GM19324 (cell line): ENCODE results near the gene NRAP.

Experiments used
- ATAC-seq: cut with Tn5 transposase; IDR thresholded peaks from one replicate; pipeline ENCODE4 v1.9.1; 2021; ENCODE audit warnings: mild to moderate bottlenecking, moderate library complexity; ENCODE audit not compliant: unreplicated experiment, low FRiP score

The NRAP gene

GRCh38 chr10:113644185-113645120, 19.4 kb downstream of the NRAP start:
- ATAC-seq = no peak

DNA sequence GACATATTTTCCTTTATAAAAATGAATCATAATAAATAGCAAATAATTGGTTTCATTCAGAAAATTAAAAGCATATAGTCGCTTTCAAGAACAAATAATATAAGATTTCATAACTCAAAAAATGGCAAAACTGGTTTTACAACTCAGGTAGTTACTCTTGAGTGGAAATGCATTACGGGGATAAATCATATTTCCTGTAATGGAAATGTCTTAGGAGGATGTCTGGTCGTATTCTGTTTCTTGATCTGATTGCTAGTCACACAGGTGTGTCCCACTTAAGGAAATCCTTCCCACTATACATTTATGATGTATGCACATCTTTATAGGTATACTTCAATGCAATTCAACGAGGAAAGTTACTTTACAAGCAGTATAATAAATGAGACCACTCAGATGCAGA, 20.7 kb downstream of the NRAP start:
- no peak for ATAC-seq

- no peak for ATAC-seq
Observed at GRCh38 chr10:113641702-113642101, 22.1 kb downstream of the NRAP start.

DNA sequence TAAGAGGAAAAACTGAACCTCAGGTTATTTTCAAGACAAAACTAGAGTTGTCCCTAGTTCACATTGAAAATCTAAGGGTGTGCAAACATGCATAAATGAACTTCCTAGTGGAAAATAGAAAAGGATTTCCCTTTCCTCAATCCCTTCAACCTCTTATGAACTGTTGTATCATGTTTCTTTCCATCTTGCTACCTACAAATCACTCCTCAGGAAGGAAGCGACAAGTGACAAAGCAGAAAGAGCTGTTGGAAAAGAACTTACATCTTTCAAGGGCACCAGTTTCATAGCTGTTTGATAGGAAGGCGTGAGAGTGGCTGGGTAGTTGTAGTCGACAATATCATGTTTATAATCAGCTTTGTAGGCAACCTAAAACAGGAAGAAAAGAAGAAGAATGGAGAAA, 23.9 kb downstream of the NRAP start:
- ATAC-seq = no peak

GRCh38 chr10:113631684-113632367, 32.0 kb downstream of the NRAP start:
- ATAC-seq = no peak

- ATAC-seq = no peak
Observed at GRCh38 chr10:113630929-113631533, 32.8 kb downstream of the NRAP start.

- no peak for ATAC-seq
Observed at GRCh38 chr10:113628607-113629153, 35.2 kb downstream of the NRAP start.

DNA sequence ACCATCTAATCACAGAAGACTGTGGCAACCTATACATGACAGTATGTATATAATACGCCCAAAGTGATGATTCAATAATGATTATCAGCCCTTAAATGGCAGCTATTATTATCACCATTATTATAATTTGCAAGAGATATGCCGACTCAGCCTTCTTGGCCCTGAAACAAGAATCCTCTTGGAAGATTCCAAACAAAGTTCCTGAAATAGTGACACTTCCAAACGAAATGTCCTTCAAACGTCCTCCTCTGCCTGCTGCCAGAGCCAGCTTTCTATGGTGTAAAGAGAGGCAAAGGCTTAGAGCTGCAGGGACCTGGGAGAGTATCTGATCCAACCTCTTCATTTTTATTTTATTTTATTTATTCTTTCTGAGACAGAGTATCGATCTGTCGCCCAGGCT, 36.0 kb downstream of the NRAP start:
- ATAC-seq = no peak

- ATAC-seq = no peak
Observed at GRCh38 chr10:113626809-113627355, 37.0 kb downstream of the NRAP start.

GRCh38 chr10:113625461-113626186, 38.2 kb downstream of the NRAP start:
- ATAC-seq = no peak

- no peak for ATAC-seq
Observed at GRCh38 chr10:113622831-113623230, 41.0 kb downstream of the NRAP start.

- no peak for ATAC-seq
Observed at GRCh38 chr10:113621799-113622198, 42.0 kb downstream of the NRAP start.

GRCh38 chr10:113620936-113621335, 42.9 kb downstream of the NRAP start:
- ATAC-seq = no peak

- no peak for ATAC-seq
Observed at GRCh38 chr10:113620511-113620910, 43.3 kb downstream of the NRAP start.

GRCh38 chr10:113619401-113619800, 44.4 kb downstream of the NRAP start:
- ATAC-seq = no peak

DNA sequence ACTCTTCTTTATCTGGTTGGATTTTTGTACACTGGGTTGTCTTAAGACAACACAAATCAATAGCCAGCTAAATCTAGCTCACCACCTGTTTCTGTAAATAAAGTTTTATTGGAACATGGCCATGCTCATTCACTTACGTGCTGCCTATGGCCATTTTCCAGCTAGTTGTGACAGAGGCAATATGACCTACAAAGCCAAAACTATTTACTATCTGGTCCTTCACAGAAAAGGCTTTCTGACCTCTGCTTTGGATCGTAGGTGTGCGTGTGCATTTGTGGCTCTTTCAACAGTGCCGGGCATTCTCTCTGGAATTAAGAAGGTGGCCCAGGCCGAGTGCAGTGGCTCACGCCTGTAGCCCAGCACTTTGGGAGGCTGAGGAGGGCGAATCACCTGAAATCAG, 45.5 kb downstream of the NRAP start:
- no peak for ATAC-seq

DNA sequence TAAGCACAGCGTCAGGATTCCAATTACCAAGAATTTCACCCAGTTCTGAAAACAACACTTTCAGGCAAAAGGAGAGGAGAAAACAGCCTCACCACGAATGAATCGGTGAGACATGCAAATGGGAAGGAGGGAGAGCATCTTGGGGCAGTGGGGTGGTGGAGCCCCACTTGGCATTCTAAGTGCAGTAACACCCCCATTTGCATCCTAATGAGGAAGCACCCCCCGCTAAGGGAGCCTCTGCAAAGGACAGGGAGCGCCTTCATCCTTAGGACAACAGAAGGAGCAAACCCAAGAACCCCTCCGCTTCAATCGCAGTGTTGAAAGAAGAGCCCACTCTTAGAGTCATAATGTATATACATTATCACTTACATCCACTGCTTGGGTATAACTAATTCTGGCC, 46.8 kb downstream of the NRAP start:
- ATAC-seq = no peak

GRCh38 chr10:113616244-113617074, 47.4 kb downstream of the NRAP start:
- no peak for ATAC-seq

DNA sequence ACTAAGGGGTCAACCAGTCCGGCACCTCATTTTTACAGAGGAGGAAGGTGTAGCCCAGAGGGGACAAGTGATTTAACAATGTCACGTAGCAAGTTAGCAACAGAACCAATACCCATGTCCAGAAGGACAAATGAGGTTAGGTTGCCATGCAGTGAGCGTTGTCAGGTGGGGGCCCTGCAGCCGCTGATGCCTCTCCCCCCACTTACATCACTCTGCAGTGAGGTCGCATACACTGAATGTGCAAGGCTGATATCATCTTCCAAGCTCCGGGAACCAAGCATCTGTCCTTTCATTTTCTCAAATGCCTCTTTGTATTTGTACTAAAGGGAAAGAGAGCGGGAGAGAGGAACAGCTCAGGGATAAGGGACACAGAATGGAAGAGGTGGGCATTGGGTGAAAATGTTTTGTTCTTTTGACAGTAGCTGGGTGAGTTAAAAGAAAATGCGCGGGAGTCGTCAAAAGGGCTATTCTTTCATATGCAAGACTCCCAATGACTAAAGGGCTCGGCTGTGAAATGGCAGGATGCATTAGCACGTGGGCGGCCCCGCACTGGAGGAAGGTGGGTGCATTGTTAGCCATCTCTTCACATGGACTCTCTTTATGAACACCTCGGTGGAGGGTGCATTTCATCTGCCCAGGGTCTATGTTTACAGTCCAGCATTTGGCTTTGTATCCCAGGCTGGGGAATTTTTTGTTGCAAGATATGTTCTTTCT, 49.7 kb downstream of the NRAP start:
- no peak for ATAC-seq
